H54 (cell line): ENCODE results near the gene BAIAP2L2.
"Not testable (repeated sequence)": the region's sequence is repeated elsewhere in the genome, so short reads cannot be mapped to it uniquely, and the experiment has no call there.

ENCODE experiments used
- DNase-seq: peaks from one replicate; pipeline ENCODE4 v3.0.0; 2011; ENCODE audit warnings: low spot score, mixed read lengths; ENCODE audit not compliant: insufficient read length
- FAIRE-seq: peaks from 3 replicates; lab custom pipeline; 2011; peaks lifted over from hg19 to GRCh38; lab: Jason Lieb, UNC
- POLR2A ChIP-seq: IDR thresholded peaks from 2 replicates; pipeline ENCODE4 v1.6.1; 2011; ENCODE audit warnings: low read depth, mild to moderate bottlenecking, low read length

The BAIAP2L2 gene, protein sequence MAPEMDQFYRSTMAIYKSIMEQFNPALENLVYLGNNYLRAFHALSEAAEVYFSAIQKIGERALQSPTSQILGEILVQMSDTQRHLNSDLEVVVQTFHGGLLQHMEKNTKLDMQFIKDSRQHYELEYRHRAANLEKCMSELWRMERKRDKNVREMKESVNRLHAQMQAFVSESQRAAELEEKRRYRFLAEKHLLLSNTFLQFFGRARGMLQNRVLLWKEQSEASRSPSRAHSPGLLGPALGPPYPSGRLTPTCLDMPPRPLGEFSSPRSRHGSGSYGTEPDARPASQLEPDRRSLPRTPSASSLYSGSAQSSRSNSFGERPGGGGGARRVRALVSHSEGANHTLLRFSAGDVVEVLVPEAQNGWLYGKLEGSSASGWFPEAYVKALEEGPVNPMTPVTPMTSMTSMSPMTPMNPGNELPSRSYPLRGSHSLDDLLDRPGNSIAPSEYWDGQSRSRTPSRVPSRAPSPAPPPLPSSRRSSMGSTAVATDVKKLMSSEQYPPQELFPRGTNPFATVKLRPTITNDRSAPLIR

GRCh38 chr22:38110008-38110862 lies at the start of gene BAIAP2L2:
Gene BAIAP2L2 (minus strand): TSS chr22:38110684. CDS start chr22:38110525, 159 bp downstream.
- DNase-seq (no peak), FAIRE-seq (no peak)
- TF ChIP-seq POLR2A = no peak

- FAIRE-seq = no peak
- no peak for DNase-seq
- TF ChIP-seq POLR2A = no peak
Measured at GRCh38 chr22:38155703-38156102, 45.2 kb upstream of the BAIAP2L2 start.

GRCh38 chr22:38154563-38154915 lies 44.1 kb upstream of the BAIAP2L2 start:
- DNase-seq, FAIRE-seq: not testable (repeated sequence)

DNA sequence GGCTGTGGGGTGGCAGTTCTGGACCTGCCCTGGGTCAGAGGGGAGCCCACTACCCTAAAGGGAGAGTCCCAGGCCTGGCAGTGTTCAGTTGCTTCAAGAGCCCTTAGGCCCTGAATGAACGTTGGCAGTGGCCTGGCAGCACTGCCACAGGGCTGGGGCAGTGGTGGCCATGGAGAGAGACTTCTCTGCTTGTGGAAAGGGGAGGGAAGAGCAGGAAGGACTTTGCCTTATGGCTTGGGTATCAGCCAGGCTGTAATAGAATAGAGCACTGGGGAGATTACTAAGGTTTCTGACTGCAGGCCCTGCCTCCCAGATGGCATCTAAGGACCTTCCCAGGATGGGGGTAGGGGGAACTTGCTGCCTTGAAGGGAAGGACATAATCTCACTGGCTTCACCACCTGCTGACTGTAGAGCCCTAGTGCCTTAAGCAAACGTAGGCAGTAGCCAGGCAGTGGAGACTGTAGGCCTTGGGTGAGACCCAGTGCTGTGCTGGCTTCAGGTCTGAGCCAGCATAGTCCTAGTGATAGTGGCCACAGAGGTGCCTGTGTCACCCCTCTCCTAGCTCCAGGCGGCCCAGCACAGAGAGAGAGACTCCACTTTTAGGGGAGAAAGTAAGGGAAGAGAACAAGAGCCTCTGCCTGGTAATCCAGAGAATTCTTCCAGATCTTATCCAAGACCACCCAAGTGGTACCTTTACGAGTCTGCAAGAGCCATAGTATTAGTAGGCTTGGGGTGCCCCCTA lies 43.5 kb upstream of the BAIAP2L2 start:
- FAIRE-seq (no peak), DNase-seq (no peak)
- no peak for TF ChIP-seq POLR2A

DNA sequence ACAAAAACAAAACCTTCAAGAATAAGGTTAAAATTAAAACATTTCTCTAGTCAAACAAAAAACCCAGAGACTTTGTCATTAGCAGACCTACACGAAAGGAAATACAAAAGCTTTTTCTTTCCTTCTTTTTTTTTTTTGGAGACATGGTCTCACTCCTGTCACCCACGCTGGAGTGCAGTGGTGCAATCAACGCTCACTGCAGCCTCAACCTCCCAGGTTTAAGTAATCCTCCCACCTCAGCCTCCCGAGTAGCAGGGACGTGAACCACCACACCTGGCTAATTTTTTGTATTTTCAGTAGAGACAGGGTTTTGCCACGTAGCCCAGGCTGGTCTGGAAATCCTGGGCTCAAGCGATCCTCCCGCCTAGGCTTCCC lies 40.6 kb upstream of the BAIAP2L2 start:
- no peak for TF ChIP-seq POLR2A
- DNase-seq = no peak
- FAIRE-seq = no peak

DNA sequence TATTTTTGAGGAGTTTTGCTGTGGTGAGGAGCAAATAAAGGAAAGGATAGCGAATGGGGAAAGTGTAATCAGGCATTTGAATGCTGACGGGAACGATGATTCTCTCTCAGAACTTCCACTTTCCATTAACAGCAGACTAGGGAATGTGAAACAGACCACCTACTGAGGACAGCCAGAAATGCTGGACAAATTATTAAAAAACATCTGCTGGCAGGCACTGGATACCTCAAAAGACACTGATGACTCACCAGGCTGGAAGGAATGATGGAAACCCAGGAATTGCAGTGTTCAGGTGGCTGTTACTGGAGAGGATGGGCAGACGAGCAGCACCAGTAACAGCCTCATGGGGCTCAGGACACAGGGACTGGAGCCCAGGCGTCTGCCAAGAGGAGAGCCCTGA lies 37.8 kb upstream of the BAIAP2L2 start:
- TF ChIP-seq POLR2A = no peak
- DNase-seq (peak; percentile 38), FAIRE-seq (peak; percentile 85)

DNA sequence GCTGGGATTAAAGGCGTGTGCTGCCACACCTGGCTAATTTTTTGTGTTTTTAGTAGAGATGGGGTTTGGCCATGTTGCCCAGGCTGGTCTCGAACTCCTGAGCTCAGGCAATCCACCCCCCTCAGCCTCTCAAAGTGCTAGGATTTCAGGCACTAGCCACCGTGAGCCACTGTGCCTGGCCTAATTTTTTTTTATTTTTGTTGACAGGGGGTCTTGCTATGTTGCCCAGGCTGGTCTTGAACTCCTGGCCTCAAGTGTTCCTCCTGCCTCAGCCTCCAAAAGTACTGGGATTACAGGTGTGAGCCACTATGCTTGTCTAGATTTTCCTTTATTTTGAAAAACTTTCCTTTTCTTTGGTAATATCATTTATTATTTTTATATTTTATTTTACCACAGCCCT lies 35.7 kb upstream of the BAIAP2L2 start:
- DNase-seq, FAIRE-seq: not testable (repeated sequence)

GRCh38 chr22:38144025-38144405 lies 33.5 kb upstream of the BAIAP2L2 start:
- TF ChIP-seq POLR2A = no peak
- DNase-seq (no peak), FAIRE-seq (no peak)

- FAIRE-seq (no peak), DNase-seq (no peak)
- no peak for TF ChIP-seq POLR2A
Measured at GRCh38 chr22:38142606-38143005, 32.1 kb upstream of the BAIAP2L2 start.

GRCh38 chr22:38141217-38141973 lies 30.9 kb upstream of the BAIAP2L2 start:
- DNase-seq (no peak), FAIRE-seq (no peak)
- TF ChIP-seq POLR2A = no peak

DNA sequence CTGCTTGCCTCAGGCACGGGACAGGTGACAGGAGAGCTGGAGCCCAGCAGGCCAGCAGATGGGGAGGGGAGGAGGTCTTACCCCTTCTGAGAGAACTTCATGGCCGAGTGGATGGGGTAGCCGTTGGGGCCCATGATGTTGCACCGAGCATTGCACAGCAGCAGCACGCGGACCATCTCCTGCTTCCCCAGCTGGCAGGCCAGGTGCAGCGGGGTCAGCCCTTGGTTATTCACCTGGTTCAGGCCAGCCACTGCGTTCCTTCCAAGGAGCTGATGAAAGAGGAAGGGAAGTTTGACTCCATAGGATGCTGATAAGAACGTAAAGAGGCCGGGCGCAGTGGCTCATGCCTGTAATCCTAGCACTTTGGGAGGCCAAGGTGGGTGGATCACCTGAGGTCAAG lies 29.4 kb upstream of the BAIAP2L2 start:
- FAIRE-seq = no peak
- DNase-seq = no peak

DNA sequence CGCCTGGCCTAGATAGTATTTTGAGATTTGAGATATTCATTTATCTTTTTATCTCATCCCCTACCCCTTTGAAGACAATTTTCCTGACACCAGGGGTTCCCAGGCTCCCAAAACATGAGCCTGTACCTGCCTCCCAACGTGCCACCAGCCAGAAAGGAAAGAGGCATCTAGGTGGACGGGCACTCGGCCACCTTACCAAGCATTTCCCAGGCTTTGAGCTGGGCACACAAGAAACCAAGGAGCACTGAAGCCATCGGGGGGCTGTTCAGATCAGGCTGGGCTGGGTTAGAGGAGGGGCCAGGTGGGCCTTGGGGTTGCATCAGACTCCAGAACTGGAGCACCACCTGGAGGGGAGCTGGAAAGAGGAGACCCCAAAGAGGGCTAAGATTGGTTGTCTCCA lies 28.5 kb upstream of the BAIAP2L2 start:
- no peak for FAIRE-seq
- no peak for DNase-seq

More for the DNA sequence above, 29.4 kb upstream of the BAIAP2L2 start:
- TF ChIP-seq POLR2A = no peak

More for the DNA sequence above, 28.5 kb upstream of the BAIAP2L2 start:
- no peak for TF ChIP-seq POLR2A
